Activated T-cell treated with anti-CD3 and anti-CD28 coated beads, Interleukin-2, amount 50 U/mL, for 4 hours (primary cell): ENCODE measurements around the gene PUSL1. TPM values are rescaled to one million over a fixed set of nuclear protein-coding genes. Genes with fewer than 3 reads are reported as not detected.

Experiments
- ATAC-seq, 2 donors: fragments of 200-7000 bp; cut with Tn5 transposase; one replicate each; pipeline ENCODE4 v1.10.0; 2021
- DNase-seq: peaks from one replicate; pipeline ENCODE4 v3.0.0-alpha.2; 2020
- H3K27me3 Mint-ChIP-seq: one replicate; pipeline ENCODE4 v1.8.0; 2021; ENCODE audit warnings: low read depth, mixed read lengths
- H3K36me3 Mint-ChIP-seq: one replicate; pipeline ENCODE4 v1.8.0; 2022; ENCODE audit warnings: mixed read lengths; ENCODE audit not compliant: insufficient read depth
- H3K4me1 Mint-ChIP-seq: one replicate; pipeline ENCODE4 v1.8.0; 2021; ENCODE audit warnings: low read depth, mixed read lengths
- H3K4me3 Mint-ChIP-seq: one replicate; pipeline ENCODE4 v1.8.0; 2021; ENCODE audit warnings: mild to moderate bottlenecking, moderate library complexity, mixed read lengths
- H3K9me3 Mint-ChIP-seq: one replicate; pipeline ENCODE4 v1.8.0; 2021; ENCODE audit warnings: mixed read lengths
- total RNA-seq, 3 donors: library from RNA; stranded (reverse); gene quantifications; one replicate each; pipeline ENCODE4 v1.2.1, GENCODE V29; 2021

PUSL1 gene
- total RNA-seq, 3 donors from 2014 or later: 38.9 to 40.7 (median 39.5) TPM

DNA sequence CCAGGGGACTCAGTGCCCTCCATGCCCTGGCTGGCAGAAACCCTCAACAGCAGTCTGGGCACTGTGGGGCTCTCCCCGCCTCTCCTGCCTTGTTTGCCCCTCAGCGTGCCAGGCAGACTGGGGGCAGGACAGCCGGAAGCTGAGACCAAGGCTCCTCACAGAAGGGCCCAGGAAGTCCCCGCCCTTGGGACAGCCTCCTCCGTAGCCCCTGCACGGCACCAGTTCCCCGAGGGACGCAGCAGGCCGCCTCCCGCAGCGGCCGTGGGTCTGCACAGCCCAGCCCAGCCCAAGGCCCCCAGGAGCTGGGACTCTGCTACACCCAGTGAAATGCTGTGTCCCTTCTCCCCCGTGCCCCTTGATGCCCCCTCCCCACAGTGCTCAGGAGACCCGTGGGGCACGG lies 19.9 kb downstream of the PUSL1 start:
- H3K36me3 Mint-ChIP-seq: peaks cover 4% of the 10 kb centered on the region
- no peak for DNase-seq
- H3K27me3 Mint-ChIP-seq: no peaks in the 10 kb centered on the region
- H3K9me3 Mint-ChIP-seq: no peaks in the 10 kb centered on the region
- H3K4me1 Mint-ChIP-seq: peaks cover 20% of the 10 kb centered on the region
- ATAC-seq: no peak
- H3K4me3 Mint-ChIP-seq: no peak overlapping the region

DNA sequence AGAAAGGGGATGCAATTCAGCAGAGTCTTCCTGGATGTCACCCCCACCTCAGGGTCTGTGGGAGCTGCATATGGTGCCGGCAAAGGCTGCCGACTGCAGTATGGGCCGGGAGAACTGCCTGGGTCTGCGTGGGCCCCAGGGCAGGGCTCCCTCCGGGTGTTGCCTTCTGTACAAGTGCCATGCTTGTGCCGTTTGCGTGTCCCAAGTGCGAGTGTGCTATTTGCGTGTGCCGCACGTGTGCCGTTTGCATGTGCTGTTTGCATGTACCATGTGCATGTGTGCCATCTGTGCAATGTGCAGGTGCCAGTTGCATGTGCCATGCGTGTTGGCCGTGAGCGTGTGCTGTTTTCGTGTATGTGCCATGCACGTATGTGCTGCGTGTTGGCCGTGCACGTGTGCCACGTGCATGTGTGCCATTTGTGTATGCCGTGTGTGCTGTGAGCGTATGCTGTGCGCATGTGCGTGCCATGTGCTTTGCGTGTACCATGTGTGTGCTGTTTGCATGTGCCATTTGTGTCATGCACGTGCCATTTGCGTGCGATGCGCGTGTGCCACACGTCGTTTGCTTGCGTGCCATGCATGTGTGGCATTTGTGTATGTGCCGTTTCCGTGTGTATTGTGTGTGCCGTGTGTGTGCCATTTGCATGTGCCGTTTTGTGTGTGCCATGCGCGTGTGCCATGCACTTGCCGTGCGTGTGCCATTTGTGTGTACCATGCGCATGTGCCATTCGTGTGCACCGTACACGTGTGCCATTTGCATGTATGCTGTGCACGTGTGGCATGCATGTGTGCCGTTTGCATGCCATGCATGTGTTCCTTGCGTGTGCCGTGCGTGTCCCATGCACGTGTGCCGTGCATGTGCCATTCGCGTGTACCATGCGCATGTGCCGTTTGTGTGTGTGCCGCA lies 21.2 kb downstream of the PUSL1 start:
- no peak for ATAC-seq
- Mint-ChIP-seq H3K9me3 (no peaks in the 10 kb centered on the region), H3K4me1 (peaks cover 15% of the 10 kb centered on the region), H3K4me3 (no peak overlapping the region), H3K27me3 (no peaks in the 10 kb centered on the region), H3K36me3 (no peaks in the 10 kb centered on the region)
- DNase-seq: no peak

DNA sequence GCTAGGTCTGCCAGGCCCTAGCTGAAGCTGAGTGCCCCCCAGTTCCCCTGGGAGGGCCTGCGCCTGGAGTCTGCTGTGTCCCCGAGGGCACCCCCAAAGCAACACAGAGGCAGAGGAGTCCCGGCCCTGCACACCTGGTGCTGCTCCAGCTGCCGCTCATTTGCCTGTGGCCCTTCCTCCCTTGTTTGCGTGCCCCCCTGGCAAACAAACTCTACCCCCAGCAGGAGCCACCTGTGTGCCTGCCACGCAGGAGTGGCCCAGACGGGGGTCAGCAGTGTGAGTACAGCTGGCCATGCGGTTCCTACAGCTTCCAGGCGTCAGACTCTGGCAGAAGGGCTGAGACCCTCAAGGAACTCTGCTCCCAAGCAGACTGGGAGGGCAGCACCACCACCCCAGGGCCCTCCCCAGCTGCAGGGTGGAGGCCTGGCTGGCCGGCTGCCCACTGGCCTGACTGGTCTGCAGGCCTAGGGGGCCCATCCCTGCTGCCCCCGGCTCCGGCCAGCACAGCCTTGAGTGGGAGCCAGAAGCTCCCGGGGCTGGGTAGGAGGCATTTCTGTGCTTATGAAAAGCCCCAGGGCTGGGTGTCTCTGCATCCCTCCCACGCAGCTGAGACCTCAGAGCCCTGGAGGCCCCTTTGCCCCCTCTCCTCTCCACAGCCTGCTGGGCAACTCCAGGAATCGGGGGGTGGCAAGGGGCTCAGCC lies 22.1 kb downstream of the PUSL1 start:
- Mint-ChIP-seq H3K4me1 (peaks cover 11% of the 10 kb centered on the region), H3K36me3 (no peaks in the 10 kb centered on the region), H3K27me3 (no peaks in the 10 kb centered on the region), H3K9me3 (no peaks in the 10 kb centered on the region), H3K4me3 (no peak overlapping the region)
- ATAC-seq (no peak), DNase-seq (no peak)

DNA sequence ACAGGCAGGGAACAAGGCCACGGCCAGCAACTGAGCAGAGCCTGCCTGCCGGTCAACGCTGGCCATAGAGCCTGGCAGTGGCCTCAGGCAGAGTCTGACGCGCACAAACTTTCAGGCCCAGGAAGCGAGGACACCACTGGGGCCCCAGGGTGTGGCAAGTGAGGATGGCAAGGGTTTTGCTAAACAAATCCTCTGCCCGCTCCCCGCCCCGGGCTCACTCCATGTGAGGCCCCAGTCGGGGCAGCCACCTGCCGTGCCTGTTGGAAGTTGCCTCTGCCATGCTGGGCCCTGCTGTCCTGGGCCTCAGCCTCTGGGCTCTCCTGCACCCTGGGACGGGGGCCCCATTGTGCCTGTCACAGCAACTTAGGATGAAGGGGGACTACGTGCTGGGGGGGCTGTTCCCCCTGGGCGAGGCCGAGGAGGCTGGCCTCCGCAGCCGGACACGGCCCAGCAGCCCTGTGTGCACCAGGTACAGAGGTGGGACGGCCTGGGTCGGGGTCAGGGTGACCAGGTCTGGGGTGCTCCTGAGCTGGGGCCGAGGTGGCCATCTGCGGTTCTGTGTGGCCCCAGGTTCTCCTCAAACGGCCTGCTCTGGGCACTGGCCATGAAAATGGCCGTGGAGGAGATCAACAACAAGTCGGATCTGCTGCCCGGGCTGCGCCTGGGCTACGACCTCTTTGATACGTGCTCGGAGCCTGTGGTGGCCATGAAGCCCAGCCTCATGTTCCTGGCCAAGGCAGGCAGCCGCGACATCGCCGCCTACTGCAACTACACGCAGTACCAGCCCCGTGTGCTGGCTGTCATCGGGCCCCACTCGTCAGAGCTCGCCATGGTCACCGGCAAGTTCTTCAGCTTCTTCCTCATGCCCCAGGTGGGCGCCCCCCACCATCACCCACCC lies 22.9 kb downstream of the PUSL1 start, which contains the start of gene TAS1R3:
TSS of gene TAS1R3 (plus strand) at position 213 of the 898 bp plus-strand sequence. CDS start at position 279, 66 bp downstream.
- peaks cover 3% of the 10 kb centered on the region for H3K4me1 Mint-ChIP-seq
- no peaks in the 10 kb centered on the region for H3K27me3 Mint-ChIP-seq
- DNase-seq (no peak), ATAC-seq (no peak)
- H3K4me3 Mint-ChIP-seq: no peak within 1 kb of the TSS
- H3K36me3 Mint-ChIP-seq: no peaks in the 10 kb centered on the region
- no peaks in the 10 kb centered on the region for H3K9me3 Mint-ChIP-seq

DNA sequence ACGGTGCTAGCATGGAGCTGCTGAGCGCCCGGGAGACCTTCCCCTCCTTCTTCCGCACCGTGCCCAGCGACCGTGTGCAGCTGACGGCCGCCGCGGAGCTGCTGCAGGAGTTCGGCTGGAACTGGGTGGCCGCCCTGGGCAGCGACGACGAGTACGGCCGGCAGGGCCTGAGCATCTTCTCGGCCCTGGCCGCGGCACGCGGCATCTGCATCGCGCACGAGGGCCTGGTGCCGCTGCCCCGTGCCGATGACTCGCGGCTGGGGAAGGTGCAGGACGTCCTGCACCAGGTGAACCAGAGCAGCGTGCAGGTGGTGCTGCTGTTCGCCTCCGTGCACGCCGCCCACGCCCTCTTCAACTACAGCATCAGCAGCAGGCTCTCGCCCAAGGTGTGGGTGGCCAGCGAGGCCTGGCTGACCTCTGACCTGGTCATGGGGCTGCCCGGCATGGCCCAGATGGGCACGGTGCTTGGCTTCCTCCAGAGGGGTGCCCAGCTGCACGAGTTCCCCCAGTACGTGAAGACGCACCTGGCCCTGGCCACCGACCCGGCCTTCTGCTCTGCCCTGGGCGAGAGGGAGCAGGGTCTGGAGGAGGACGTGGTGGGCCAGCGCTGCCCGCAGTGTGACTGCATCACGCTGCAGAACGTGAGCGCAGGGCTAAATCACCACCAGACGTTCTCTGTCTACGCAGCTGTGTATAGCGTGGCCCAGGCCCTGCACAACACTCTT lies 23.8 kb downstream of the PUSL1 start:
- DNase-seq (no peak), ATAC-seq (no peak)
- Mint-ChIP-seq H3K27me3 (no peaks in the 10 kb centered on the region), H3K36me3 (no peaks in the 10 kb centered on the region), H3K9me3 (no peaks in the 10 kb centered on the region), H3K4me3 (no peak overlapping the region), H3K4me1 (peaks cover 3% of the 10 kb centered on the region)

DNA sequence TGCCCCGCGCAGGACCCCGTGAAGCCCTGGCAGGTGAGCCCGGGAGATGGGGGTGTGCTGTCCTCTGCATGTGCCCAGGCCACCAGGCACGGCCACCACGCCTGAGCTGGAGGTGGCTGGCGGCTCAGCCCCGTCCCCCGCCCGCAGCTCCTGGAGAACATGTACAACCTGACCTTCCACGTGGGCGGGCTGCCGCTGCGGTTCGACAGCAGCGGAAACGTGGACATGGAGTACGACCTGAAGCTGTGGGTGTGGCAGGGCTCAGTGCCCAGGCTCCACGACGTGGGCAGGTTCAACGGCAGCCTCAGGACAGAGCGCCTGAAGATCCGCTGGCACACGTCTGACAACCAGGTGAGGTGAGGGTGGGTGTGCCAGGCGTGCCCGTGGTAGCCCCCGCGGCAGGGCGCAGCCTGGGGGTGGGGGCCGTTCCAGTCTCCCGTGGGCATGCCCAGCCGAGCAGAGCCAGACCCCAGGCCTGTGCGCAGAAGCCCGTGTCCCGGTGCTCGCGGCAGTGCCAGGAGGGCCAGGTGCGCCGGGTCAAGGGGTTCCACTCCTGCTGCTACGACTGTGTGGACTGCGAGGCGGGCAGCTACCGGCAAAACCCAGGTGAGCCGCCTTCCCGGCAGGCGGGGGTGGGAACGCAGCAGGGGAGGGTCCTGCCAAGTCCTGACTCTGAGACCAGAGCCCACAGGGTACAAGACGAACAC lies 24.5 kb downstream of the PUSL1 start:
- Mint-ChIP-seq H3K4me1 (peaks cover 3% of the 10 kb centered on the region), H3K9me3 (no peaks in the 10 kb centered on the region), H3K36me3 (no peaks in the 10 kb centered on the region), H3K27me3 (no peaks in the 10 kb centered on the region), H3K4me3 (no peak overlapping the region)
- DNase-seq (no peak), ATAC-seq (peak in 1 of 2 donors; percentile 13)

DNA sequence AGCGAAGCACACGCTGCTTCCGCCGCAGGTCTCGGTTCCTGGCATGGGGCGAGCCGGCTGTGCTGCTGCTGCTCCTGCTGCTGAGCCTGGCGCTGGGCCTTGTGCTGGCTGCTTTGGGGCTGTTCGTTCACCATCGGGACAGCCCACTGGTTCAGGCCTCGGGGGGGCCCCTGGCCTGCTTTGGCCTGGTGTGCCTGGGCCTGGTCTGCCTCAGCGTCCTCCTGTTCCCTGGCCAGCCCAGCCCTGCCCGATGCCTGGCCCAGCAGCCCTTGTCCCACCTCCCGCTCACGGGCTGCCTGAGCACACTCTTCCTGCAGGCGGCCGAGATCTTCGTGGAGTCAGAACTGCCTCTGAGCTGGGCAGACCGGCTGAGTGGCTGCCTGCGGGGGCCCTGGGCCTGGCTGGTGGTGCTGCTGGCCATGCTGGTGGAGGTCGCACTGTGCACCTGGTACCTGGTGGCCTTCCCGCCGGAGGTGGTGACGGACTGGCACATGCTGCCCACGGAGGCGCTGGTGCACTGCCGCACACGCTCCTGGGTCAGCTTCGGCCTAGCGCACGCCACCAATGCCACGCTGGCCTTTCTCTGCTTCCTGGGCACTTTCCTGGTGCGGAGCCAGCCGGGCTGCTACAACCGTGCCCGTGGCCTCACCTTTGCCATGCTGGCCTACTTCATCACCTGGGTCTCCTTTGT lies 25.3 kb downstream of the PUSL1 start:
- Mint-ChIP-seq H3K4me1 (peaks cover 3% of the 10 kb centered on the region), H3K9me3 (no peaks in the 10 kb centered on the region), H3K27me3 (no peaks in the 10 kb centered on the region), H3K4me3 (no peak overlapping the region), H3K36me3 (no peaks in the 10 kb centered on the region)
- ATAC-seq: no peak
- no peak for DNase-seq

DNA sequence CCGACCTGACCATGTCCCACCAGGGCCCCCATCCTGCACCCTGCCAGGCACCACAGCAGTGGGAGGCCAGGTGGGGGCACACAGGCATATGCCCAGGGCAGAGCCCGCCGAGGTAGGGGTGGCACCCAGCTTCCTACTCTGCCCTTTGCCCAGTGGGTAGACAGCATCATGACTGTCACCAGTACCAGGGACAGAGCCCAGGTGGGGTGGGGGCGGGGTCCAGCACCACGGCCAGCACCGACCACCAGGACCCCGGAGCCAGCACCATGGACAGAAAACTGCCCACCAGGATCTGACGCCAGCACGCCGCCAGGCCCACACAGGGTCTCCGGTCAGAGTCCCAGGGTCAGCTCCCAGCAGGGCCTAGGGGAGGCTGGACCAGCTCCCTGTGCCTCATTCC lies 26.4 kb downstream of the PUSL1 start:
- Mint-ChIP-seq H3K4me3 (no peak overlapping the region), H3K4me1 (peaks cover 1% of the 10 kb centered on the region), H3K9me3 (no peaks in the 10 kb centered on the region), H3K36me3 (no peaks in the 10 kb centered on the region), H3K27me3 (no peaks in the 10 kb centered on the region)
- no peak for ATAC-seq
- no peak for DNase-seq

DNA sequence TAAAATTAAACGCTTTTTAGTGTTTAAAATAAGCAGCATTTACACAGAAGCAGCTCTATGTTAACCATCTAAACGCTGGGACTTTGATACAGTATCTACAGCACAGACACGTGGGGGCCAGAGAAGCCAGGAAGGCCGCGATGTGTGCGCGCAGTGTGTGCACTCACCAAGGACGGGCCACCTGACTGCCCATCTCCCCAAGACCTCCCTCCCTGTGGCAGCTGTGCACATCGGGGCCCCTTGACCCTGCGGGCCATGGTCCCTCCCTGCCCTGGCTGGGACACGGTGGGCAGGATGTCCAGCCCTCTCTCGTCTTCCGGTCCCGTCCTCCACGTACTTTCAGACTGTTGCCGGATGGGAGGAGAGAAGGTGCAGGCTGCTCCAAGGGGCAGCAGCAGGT lies 26.9 kb downstream of the PUSL1 start:
- Mint-ChIP-seq H3K9me3 (no peaks in the 10 kb centered on the region), H3K36me3 (no peaks in the 10 kb centered on the region), H3K4me1 (no peaks in the 10 kb centered on the region), H3K27me3 (no peaks in the 10 kb centered on the region), H3K4me3 (no peak overlapping the region)
- DNase-seq (no peak), ATAC-seq (no peak)

DNA sequence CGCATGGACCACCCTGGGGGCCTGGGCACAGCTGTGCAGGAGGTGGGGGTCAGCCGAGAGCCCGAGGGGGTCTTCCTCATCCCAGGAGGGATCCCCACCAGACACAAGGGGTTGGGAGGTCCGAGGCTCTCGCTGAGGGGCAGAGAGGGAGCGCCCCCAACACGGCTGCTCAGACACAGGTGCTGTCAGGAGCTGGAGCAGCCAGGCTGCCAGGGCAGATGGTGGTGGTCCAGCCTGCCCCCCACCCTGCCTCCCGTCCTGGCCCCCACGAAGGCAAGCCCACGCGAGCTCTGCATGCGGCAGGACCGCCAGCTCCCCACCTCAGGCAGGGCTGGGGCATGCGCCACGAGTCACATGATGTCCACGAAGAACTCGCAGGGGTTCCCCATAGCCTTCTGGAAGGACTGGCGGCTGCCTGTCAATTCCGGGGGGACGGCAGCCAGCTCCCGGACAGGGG lies 27.4 kb downstream of the PUSL1 start:
- DNase-seq (no peak), ATAC-seq (no peak)
- H3K4me3 Mint-ChIP-seq: no peak overlapping the region
- H3K27me3 Mint-ChIP-seq: no peaks in the 10 kb centered on the region
- no peaks in the 10 kb centered on the region for H3K4me1 Mint-ChIP-seq
- no peaks in the 10 kb centered on the region for H3K36me3 Mint-ChIP-seq
- H3K9me3 Mint-ChIP-seq: no peaks in the 10 kb centered on the region

DNA sequence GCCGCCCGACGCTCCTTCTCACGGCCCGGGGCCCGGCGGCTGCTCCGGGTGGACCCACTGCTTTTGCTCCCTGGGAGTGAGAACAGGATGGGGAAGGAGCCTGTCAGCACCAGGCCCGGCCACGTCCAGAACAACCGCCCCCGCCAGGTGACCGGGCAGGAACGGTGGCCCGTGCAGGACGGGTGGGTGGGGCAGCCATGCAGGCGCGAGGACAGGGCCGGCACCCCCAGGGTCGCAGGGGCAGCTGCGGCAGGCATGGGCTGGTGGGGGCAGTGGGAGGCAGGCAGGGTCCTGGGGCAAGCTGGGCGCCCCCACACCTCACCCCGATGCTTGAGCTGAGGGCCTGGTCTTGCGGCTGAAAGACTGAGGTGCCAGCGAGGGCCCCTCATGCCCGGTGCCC lies 28.0 kb downstream of the PUSL1 start:
- Mint-ChIP-seq H3K4me3 (no peak overlapping the region), H3K4me1 (no peaks in the 10 kb centered on the region), H3K27me3 (no peaks in the 10 kb centered on the region), H3K36me3 (peaks cover 4% of the 10 kb centered on the region), H3K9me3 (no peaks in the 10 kb centered on the region)
- ATAC-seq (no peak), DNase-seq (no peak)

DNA sequence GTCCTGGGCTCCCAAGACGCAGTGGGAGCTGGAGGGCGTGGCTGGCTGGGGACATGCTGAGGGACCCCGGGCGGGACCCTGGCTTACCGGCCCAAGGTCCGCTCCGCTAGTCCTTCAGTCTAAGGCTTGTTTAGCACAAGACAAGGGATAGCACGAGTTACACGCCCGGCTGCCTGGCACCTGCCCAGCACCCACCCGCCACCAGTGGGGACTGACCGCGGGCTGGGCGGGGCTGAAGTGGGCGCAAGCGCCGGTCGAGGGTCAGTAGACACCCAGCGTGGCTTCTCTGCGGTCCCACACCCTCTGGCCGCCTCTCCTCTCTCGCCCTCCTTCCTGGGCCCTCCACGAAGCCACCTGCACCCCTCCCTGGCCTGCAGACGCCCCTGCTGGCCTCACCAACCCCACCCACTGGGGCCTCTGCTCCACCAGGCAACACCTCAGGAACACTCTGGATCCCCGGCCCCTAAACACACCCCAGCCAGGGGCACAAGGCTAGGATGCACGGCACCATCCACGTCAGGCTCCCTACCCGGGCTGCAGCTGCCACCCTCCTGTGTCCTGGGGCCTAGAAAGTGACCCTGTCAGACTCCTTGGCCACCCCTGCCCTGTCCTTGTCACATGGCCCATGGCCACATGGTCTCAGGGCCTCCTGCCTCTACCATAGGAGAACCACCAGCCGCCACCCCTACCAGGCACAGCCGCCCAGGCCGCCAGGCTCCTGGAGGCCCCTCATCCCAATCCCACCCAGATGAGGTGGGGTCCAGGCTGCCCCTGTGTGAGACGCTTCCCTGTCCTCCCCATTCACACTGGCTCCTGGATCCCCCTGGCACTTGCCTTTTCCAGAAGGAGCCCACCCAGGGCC lies 28.8 kb downstream of the PUSL1 start:
- H3K27me3 Mint-ChIP-seq: no peaks in the 10 kb centered on the region

More for the DNA sequence above, 28.8 kb downstream of the PUSL1 start:
- Mint-ChIP-seq H3K4me1 (no peaks in the 10 kb centered on the region), H3K4me3 (no peak overlapping the region), H3K9me3 (no peaks in the 10 kb centered on the region), H3K36me3 (peaks cover 4% of the 10 kb centered on the region)
- no peak for ATAC-seq
- DNase-seq: no peak
